Right cardiac atrium (tissue), 5 donors: ENCODE results near the gene HPCAL1. TPM values are rescaled to one million over a fixed set of nuclear protein-coding genes. Genes with fewer than 3 reads are reported as not detected.

Experiments
- polyA plus RNA-seq: library from polyadenylated mRNA; stranded (reverse); fragments of 200-250 nt; gene quantifications from one replicate; pipeline ENCODE4 v1.2.3, GENCODE V29; 2013
- total RNA-seq, 4 donors: library from RNA; stranded (reverse); fragmentation: NEBNext Ultra II Directional; extraction: Animal tissue kit (Norgen Biotek cat#: 25700); gene quantifications; one replicate each; pipeline ENCODE4 v1.2.1, GENCODE V29; 2021
- donor health status: healthy with polysubstance abuse.
- donor health status: DM: no; HTN: yes; CAD: no.
- donor health status: DM: no; HTN: no; CAD: no.
- donor health status: DM: no; HTN: yes; CAD: no; lungs with severe emphysema.
- donor health status: DM: yes; HTN: yes; CAD: no.

HPCAL1 gene
- total and polyA plus RNA-seq, 5 donors, result 18.5 to 32.2 (median 25.1) TPM

Other genes with a start within 250 kb of the HPCAL1 start
- gene CYS1, start 222.5 kb upstream of the HPCAL1 start, total RNA-seq, result 10 to 100 TPM in 1 of 4 donors, 1 to 10 TPM in 3; 4.9 to 13.3 (median 7.2) TPM
- 6.7 TPM for gene CYS1, start 222.5 kb upstream of the HPCAL1 start, polyA plus RNA-seq
- 1 to 10 TPM in 3 of 4 donors, under 1 TPM in 1; 0.37 to 6.1 (median 2.7) TPM for gene RRM2, start 180.2 kb upstream of the HPCAL1 start, total RNA-seq
- gene RRM2, start 180.2 kb upstream of the HPCAL1 start, polyA plus RNA-seq, result 0.54 TPM
- gene ODC1, start 145.4 kb downstream of the HPCAL1 start, total RNA-seq, result 10 to 100 TPM; 35.2 to 47.9 (median 39.8) TPM
- 17.3 TPM for gene ODC1, start 145.4 kb downstream of the HPCAL1 start, polyA plus RNA-seq